Ovary (tissue), 9 donors: ENCODE measurements around the gene TTLL5. TPM values are rescaled to one million over a fixed set of nuclear protein-coding genes. Genes with fewer than 3 reads are reported as not detected.
"Not testable (repeated sequence)": the region's sequence is repeated elsewhere in the genome, so short reads cannot be mapped to it uniquely, and the experiment has no call there.

Experiments used
- DNase-seq, 5 donors: peaks; one replicate each; pipeline ENCODE4 v3.0.0-alpha.2; 2019 to 2020
- H3K27ac ChIP-seq, 2 donors: fragments of 200-600 bp; one replicate each; pipeline versions ENCODE4 v1.5.1 to v1.8.0; 2019 to 2022
- H3K27me3 ChIP-seq: fragments of 200-600 bp; one replicate; pipeline ENCODE4 v1.8.0; 2022
- H3K36me3 ChIP-seq: fragments of 200-600 bp; sonication (generic); one replicate; pipeline ENCODE4 v1.5.1; 2019
- H3K4me1 ChIP-seq: one replicate; pipeline ENCODE4 v1.8.1; 2013; ENCODE audit warnings: mild to moderate bottlenecking, moderate library complexity; ENCODE audit not compliant: insufficient read depth
- H3K4me3 ChIP-seq: fragments of 200-600 bp; sonication (generic); one replicate; pipeline ENCODE4 v1.5.1; 2017
- H3K9me3 ChIP-seq, 2 donors: fragments of 200-600 bp in 1 of 2; sonication (generic) in 1 of 2; one replicate each; pipeline versions ENCODE4 v1.5.1 to v1.8.1; 2013 to 2019; ENCODE audit warnings: mild to moderate bottlenecking in 1 of 2, moderate library complexity in 1 of 2
- EP300 ChIP-seq: sonication (generic); formaldehyde crosslinking; IDR thresholded peaks from one replicate; pipeline ENCODE4 v1.6.1; 2017; ENCODE audit warnings: antibody characterized with exemption
- POLR2A ChIP-seq: fragments of 450-650 bp; IDR thresholded peaks from one replicate; pipeline ENCODE4 v1.6.1; 2017; ENCODE audit warnings: antibody characterized with exemption, mild to moderate bottlenecking, moderate library complexity
- WGBS, 3 donors: extraction: QIAGEN DNeasy Blood & Tissue Kit in 1 of 3; methylation state at CpG; one replicate each; pipeline versions ENCODE4 v1.1.5 to v1.1.7; 2013 to 2017; 5-methylcytosine and 5-hydroxymethylcytosine counted together
- intact Hi-C, 4 donors: fragments of 100-400 bp; cut with DNase I; formaldehyde crosslinking; loops; one replicate each; pipeline versions ENCODE4 v1.11.0 to v1.15.1; 2022 to 2023
- polyA plus RNA-seq, 2 donors: library from polyadenylated mRNA; stranded (reverse); fragments of 200-250 nt in 1 of 2; fragments of 350-450 nt in 1 of 2; fragmentation: Illumina TruSeq in 1 of 2; extraction: RNeasy Lipid Tissue Mini Kit (QIAGEN cat#74804) in 1 of 2; gene quantifications; one replicate each; pipeline ENCODE4 v1.2.3, GENCODE V29; 2013 to 2014
- total RNA-seq, 7 donors: library from RNA; depleted of rRNA in 2 of 7; stranded (reverse); fragments of >200 nt in 2 of 7; fragmentation: NEBNext Ultra II Directional in 3 of 7; extraction: Animal tissue kit (Norgen Biotek cat#: 25700) in 3 of 7; gene quantifications; one replicate each; pipeline versions ENCODE4 v1.1.0 to v1.2.4, GENCODE V29; 2016 to 2023
- TF ChIP-seq, protein P1 (sequence below), 3 donors: fragments of 450-650 bp in 2 of 3; fragments of 200-600 bp in 1 of 3; IDR thresholded peaks; one replicate each; pipeline versions ENCODE4 v1.5.1 to v1.8.0; 2016 to 2022; ENCODE audit warnings: antibody characterized with exemption in 3 of 3, mild to moderate bottlenecking in 1 of 3
- donor health status: DM: no; HTN: no; CAD: no; lungs with moderate emphysema.
- donor health status: DM: no; HTN: no; CAD: no.
- donor health status: Bipolar disorder and iron deficiency.
- donor health status: DM: yes; HTN: yes; CAD: no.
- donor health status: DM: no; HTN: no; CAD: no.
- donor health status: DM: yes; HTN: yes; CAD: no.

The TTLL5 gene
- total and polyA plus RNA-seq, 9 donors = 11.0 to 34.9 (median 27.3) TPM

- Histone ChIP-seq H3K4me1 (no peaks in the 10 kb centered on the region), H3K36me3 (no peaks in the 10 kb centered on the region), H3K27ac (no peak overlapping the region), H3K4me3 (no peak overlapping the region), H3K9me3 (no peaks in the 10 kb centered on the region), H3K27me3 (no peaks in the 10 kb centered on the region)
- intact Hi-C loops = no loop called here
- no peak for DNase-seq
- TF ChIP-seq EP300 (no peak), POLR2A (no peak)
- TF ChIP-seq, protein P1, sequence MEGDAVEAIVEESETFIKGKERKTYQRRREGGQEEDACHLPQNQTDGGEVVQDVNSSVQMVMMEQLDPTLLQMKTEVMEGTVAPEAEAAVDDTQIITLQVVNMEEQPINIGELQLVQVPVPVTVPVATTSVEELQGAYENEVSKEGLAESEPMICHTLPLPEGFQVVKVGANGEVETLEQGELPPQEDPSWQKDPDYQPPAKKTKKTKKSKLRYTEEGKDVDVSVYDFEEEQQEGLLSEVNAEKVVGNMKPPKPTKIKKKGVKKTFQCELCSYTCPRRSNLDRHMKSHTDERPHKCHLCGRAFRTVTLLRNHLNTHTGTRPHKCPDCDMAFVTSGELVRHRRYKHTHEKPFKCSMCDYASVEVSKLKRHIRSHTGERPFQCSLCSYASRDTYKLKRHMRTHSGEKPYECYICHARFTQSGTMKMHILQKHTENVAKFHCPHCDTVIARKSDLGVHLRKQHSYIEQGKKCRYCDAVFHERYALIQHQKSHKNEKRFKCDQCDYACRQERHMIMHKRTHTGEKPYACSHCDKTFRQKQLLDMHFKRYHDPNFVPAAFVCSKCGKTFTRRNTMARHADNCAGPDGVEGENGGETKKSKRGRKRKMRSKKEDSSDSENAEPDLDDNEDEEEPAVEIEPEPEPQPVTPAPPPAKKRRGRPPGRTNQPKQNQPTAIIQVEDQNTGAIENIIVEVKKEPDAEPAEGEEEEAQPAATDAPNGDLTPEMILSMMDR (IDR thresholded peaks at IDR 0.05) = no peak
- WGBS, 3 donors = 37 to 55% (median 41%) methylated on average over 3 of the region's 3 CpGs
These were observed 181.5 kb downstream of the TTLL5 start for GRCh38 chr14:75842551-75842950.

DNA sequence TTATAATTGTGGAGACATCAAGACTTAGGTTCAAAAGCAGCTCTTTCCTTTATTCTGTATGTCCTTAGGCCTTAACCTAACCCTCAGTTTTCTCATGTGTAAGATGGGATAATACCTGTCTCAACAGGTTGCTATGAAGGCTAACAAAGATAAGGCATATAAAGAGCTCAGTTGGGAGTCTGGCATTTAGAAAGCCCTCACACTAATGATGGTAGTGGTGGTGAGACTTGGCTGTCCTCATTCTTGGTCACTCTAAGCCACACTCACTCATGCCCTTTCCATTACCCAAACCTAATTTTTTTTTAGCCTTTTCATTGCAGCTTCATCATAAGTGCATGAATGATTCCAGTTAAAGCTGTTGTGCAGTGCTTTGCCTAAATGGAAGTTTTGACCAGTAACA lies 183.4 kb downstream of the TTLL5 start:
- no peaks in the 10 kb centered on the region for H3K27me3 ChIP-seq
- H3K27ac ChIP-seq = no peak overlapping the region
- H3K36me3 ChIP-seq = no peaks in the 10 kb centered on the region
- no peak for DNase-seq
- no peaks in the 10 kb centered on the region for H3K4me1 ChIP-seq
- no peak overlapping the region for H3K4me3 ChIP-seq
- TF ChIP-seq POLR2A (no peak), EP300 (no peak)
- TF ChIP-seq, protein P1 (IDR thresholded peaks at IDR 0.05) = no peak
- H3K9me3 ChIP-seq = no peaks in the 10 kb centered on the region
- intact Hi-C loops = no loop called here

GRCh38 chr14:75845136-75845804 lies 184.2 kb downstream of the TTLL5 start:
- WGBS, 3 donors = 84 to 90% (median 85%) methylated on average over 4 of the region's 4 CpGs
- Histone ChIP-seq H3K4me1 (no peaks in the 10 kb centered on the region), H3K4me3 (no peak overlapping the region), H3K27ac (no peak overlapping the region), H3K27me3 (no peaks in the 10 kb centered on the region), H3K36me3 (no peaks in the 10 kb centered on the region), H3K9me3 (no peaks in the 10 kb centered on the region)
- TF ChIP-seq EP300 (no peak), POLR2A (no peak)
- TF ChIP-seq, protein P1 (IDR thresholded peaks at IDR 0.05) = no peak
- intact Hi-C loops = no loop called here
- no peak for DNase-seq

GRCh38 chr14:75846694-75847093 lies 185.6 kb downstream of the TTLL5 start:
- WGBS, 3 donors = 65 to 93% (median 68%) methylated on average over 5 of the region's 5 CpGs
- H3K4me1 ChIP-seq, H3K36me3 ChIP-seq, H3K27me3 ChIP-seq, H3K4me3 ChIP-seq, H3K9me3 ChIP-seq, intact Hi-C loops, H3K27ac ChIP-seq, DNase-seq: not testable (repeated sequence)

DNA sequence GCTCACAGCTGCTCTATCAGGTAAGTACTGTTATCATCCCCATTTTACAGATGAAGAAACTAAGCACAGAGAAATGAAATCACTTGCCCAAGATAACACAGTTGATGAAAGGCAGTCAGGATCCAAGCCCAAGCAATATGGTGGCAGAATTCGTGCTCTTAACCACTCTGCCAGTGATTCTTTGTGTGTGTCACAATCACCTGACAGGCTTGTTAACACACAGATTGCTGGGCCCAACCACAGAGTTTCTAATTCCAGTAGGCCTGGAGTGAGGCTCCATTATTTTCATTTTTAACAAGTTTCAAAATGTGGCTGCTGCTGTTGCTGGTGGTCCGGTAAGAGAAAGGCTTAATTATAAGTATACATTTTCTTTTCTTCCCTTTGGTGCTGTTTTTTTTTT lies 186.5 kb downstream of the TTLL5 start:
- WGBS, 3 donors = 87 to 100% (median 92%) methylated on average over 2 of the region's 2 CpGs

More for the DNA sequence above, 186.5 kb downstream of the TTLL5 start:
- intact Hi-C loops = no loop called here
- H3K36me3 ChIP-seq = no peaks in the 10 kb centered on the region
- no peaks in the 10 kb centered on the region for H3K9me3 ChIP-seq
- no peak for DNase-seq
- H3K4me3 ChIP-seq = no peak overlapping the region
- TF ChIP-seq EP300 (no peak), POLR2A (no peak)
- TF ChIP-seq, protein P1 (IDR thresholded peaks at IDR 0.05) = no peak
- no peak overlapping the region for H3K27ac ChIP-seq
- H3K4me1 ChIP-seq = no peaks in the 10 kb centered on the region
- no peaks in the 10 kb centered on the region for H3K27me3 ChIP-seq
